Mesothelial cell of epicardium (in vitro differentiated cells): ENCODE data around the gene PRKAG1. TPM values are rescaled to one million over a fixed set of nuclear protein-coding genes. Genes with fewer than 3 reads are reported as not detected.

Experiments
- DNase-seq, 2 experiments: peaks; one replicate each; pipeline ENCODE4 v3.0.0; 2021; ENCODE audit warnings: low spot score in 2 of 2; ENCODE audit not compliant: unreplicated experiment in 2 of 2
- H3K27ac Mint-ChIP-seq: 2 replicates; pipeline ENCODE4 v1.8.0; 2021; ENCODE audit warnings: mixed read lengths
- H3K27me3 Mint-ChIP-seq: 2 replicates; pipeline ENCODE4 v1.8.0; 2021; ENCODE audit warnings: low read depth, mixed read lengths
- H3K36me3 Mint-ChIP-seq: 2 replicates; pipeline ENCODE4 v1.8.0; 2021; ENCODE audit warnings: mixed read lengths
- H3K4me1 Mint-ChIP-seq: 2 replicates; pipeline ENCODE4 v1.8.0; 2021; ENCODE audit warnings: mixed read lengths
- H3K4me3 Mint-ChIP-seq: 2 replicates; pipeline ENCODE4 v1.8.0; 2021; ENCODE audit warnings: mild to moderate bottlenecking, moderate library complexity, mixed read lengths
- H3K9me3 Mint-ChIP-seq: 2 replicates; pipeline ENCODE4 v1.8.0; 2021; ENCODE audit warnings: mixed read lengths
- CTCF ChIP-seq: fragments of 200-600 bp; sonication (generic); IDR thresholded peaks from one replicate; pipeline ENCODE4 v1.5.0; 2021; ENCODE audit warnings: antibody characterized with exemption; ENCODE audit not compliant: unreplicated experiment
- total RNA-seq: library from RNA; stranded (reverse); gene quantifications from 3 replicates; pipeline ENCODE4 v1.2.1, GENCODE V29; 2021

PRKAG1 gene
- total RNA-seq, 1 donor from 2014 or later = 61.8 TPM

GRCh38 chr12:48973941-48974673 is 44.5 kb downstream of the PRKAG1 start:
- H3K27ac Mint-ChIP-seq = no peak overlapping the region
- H3K9me3 Mint-ChIP-seq = no peaks in the 10 kb centered on the region
- peak; percentile 80 for TF ChIP-seq CTCF

DNA sequence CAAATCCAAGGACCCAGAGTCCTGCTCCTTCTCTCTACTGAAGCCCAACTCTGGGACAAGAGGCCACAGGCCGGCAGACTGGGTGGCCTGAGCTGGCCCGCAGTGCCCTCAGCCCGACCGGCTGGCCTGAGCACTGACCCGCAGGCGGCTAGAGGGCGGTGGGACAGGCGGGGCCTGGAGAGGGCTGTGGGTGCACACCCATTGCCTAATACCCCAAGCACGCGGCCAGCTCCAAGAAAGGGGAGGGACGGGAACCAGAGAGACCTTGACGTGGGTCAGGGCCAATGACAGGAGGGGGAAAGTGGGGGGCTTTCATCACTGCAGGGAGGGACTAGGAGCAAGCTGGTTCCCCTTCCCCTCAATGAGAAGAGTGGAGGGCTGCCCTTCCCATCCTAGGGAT is 45.0 kb downstream of the PRKAG1 start:
- DNase-seq = no peak
- Mint-ChIP-seq H3K27ac (no peak overlapping the region), H3K4me3 (no peak overlapping the region), H3K36me3 (no peaks in the 10 kb centered on the region), H3K9me3 (no peaks in the 10 kb centered on the region), H3K27me3 (peaks cover 95% of the 10 kb centered on the region), H3K4me1 (peaks cover 34% of the 10 kb centered on the region)
- no peak for TF ChIP-seq CTCF

More at GRCh38 chr12:48973941-48974673, 44.5 kb downstream of the PRKAG1 start:
- peaks cover 96% of the 10 kb centered on the region for H3K27me3 Mint-ChIP-seq
- no peaks in the 10 kb centered on the region for H3K36me3 Mint-ChIP-seq
- DNase-seq = peak in 1 of 2 experiments; percentile 72
- H3K4me1 Mint-ChIP-seq = peaks cover 34% of the 10 kb centered on the region
- no peak overlapping the region for H3K4me3 Mint-ChIP-seq

DNA sequence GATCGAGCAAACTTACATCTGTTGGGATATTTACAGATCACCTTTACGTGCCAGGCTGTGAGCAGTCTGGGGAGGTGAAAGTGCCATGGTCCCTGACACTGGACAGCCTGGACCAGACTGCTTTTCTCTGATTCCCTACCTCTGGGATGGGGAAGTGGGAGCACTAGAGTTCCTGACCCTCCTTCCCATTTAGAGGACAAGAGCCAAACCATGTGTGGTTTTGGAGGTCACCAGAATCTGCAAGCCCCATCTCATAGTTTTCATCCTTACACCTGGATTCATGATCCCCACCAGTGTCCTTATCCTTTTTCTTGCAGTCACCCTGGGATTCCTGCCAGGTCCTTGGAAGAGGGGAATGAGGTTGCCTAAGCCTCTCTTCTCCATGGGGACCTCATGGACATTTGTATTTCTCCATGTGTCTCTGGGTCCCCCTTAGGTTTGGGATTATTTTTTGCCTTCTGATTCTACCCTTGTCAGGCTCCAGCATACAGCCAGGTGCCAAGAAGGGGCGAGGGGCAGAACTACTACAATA is 45.6 kb downstream of the PRKAG1 start:
- no peaks in the 10 kb centered on the region for H3K9me3 Mint-ChIP-seq
- H3K36me3 Mint-ChIP-seq = no peaks in the 10 kb centered on the region
- H3K4me1 Mint-ChIP-seq = peaks cover 34% of the 10 kb centered on the region
- no peak overlapping the region for H3K4me3 Mint-ChIP-seq
- DNase-seq = no peak
- no peak overlapping the region for H3K27ac Mint-ChIP-seq
- H3K27me3 Mint-ChIP-seq = peaks cover 97% of the 10 kb centered on the region
- no peak for TF ChIP-seq CTCF

GRCh38 chr12:48972213-48972951 is 46.2 kb downstream of the PRKAG1 start:
- Mint-ChIP-seq H3K4me1 (peaks cover 29% of the 10 kb centered on the region), H3K36me3 (no peaks in the 10 kb centered on the region), H3K27ac (no peak overlapping the region), H3K4me3 (peak overlapping the region; percentile 74), H3K9me3 (no peaks in the 10 kb centered on the region), H3K27me3 (peaks cover 94% of the 10 kb centered on the region)
- DNase-seq = no peak
- no peak for TF ChIP-seq CTCF

GRCh38 chr12:48970702-48971334 is 47.8 kb downstream of the PRKAG1 start:
- H3K27ac Mint-ChIP-seq = no peak overlapping the region
- H3K4me1 Mint-ChIP-seq = peaks cover 29% of the 10 kb centered on the region
- no peaks in the 10 kb centered on the region for H3K9me3 Mint-ChIP-seq
- TF ChIP-seq CTCF = no peak
- no peaks in the 10 kb centered on the region for H3K36me3 Mint-ChIP-seq
- H3K27me3 Mint-ChIP-seq = peaks cover 83% of the 10 kb centered on the region
- H3K4me3 Mint-ChIP-seq = peak overlapping the region; percentile 74
- no peak for DNase-seq
